SU-DHL-6 (cell line): ENCODE measurements around the gene VGLL3.

Experiments used
- H2AFZ ChIP-seq: fragments of 200-600 bp; sonication (generic); 2 replicates; pipeline ENCODE4 v1.6.1; 2014; ENCODE audit warnings: low read depth, mild to moderate bottlenecking, moderate library complexity, mixed read lengths, antibody characterized with exemption, low read length; ENCODE audit not compliant: severe bottlenecking
- H3F3A ChIP-seq: fragments of 200-600 bp; shearing (Covaris generic); 2 replicates; pipeline ENCODE4 v1.6.0; 2016; ENCODE audit warnings: antibody characterized with exemption, mild to moderate bottlenecking; ENCODE audit not compliant: insufficient read depth
- H3K27ac ChIP-seq: fragments of 200-600 bp; sonication (generic); 2 replicates; pipeline ENCODE4 v1.5.1; 2016; ENCODE audit warnings: low read depth, mild to moderate bottlenecking, low read length, moderate library complexity, mixed read lengths
- H3K27me3 ChIP-seq: fragments of 200-600 bp; sonication (generic), shearing (Covaris generic); 2 replicates; pipeline ENCODE4 v1.6.0; 2014; ENCODE audit warnings: mild to moderate bottlenecking, low read length
- H3K36me3 ChIP-seq: fragments of 200-600 bp; sonication (generic); 2 replicates; pipeline ENCODE4 v1.6.1; 2014; ENCODE audit warnings: mild to moderate bottlenecking, low read length, mixed read lengths
- H3K4me2 ChIP-seq: fragments of 300-600, 200-600 bp; shearing (Covaris generic), sonication (generic); 2 replicates; pipeline ENCODE4 v1.6.0; 2014; ENCODE audit warnings: low read length, low read depth, mild to moderate bottlenecking; ENCODE audit not compliant: poor library complexity, severe bottlenecking
- H3K4me3 ChIP-seq: fragments of 200-600 bp; sonication (generic); 2 replicates; pipeline ENCODE4 v1.5.1; 2014; ENCODE audit warnings: antibody characterized with exemption, low read length, mild to moderate bottlenecking, mixed read lengths; ENCODE audit not compliant: insufficient read depth, poor library complexity, severe bottlenecking
- H3K79me2 ChIP-seq: fragments of 200-600 bp; sonication (generic); 2 replicates; pipeline ENCODE4 v1.6.1; 2014; ENCODE audit warnings: mild to moderate bottlenecking, low read length, moderate library complexity; ENCODE audit not compliant: insufficient read depth
- H3K9ac ChIP-seq: fragments of 200-600 bp; sonication (generic); 2 replicates; pipeline ENCODE4 v1.7.0; 2014; ENCODE audit warnings: mild to moderate bottlenecking, low read length
- H3K9me2 ChIP-seq: fragments of 200-600 bp; sonication (generic); replicated peaks from 2 replicates; pipeline ENCODE4 v1.6.1; 2014; ENCODE audit warnings: low read length; ENCODE audit not compliant: insufficient read depth
- H3K9me3 ChIP-seq: fragments of 200-600 bp; sonication (generic); 2 replicates; pipeline ENCODE4 v1.6.1; 2014; ENCODE audit warnings: low read length, mixed read lengths; ENCODE audit not compliant: insufficient read depth
- H4K20me1 ChIP-seq: fragments of 200-600 bp; sonication (generic); 2 replicates; pipeline ENCODE4 v1.6.1; 2014; ENCODE audit warnings: low read depth, mild to moderate bottlenecking, antibody characterized with exemption, low read length, moderate library complexity, mixed read lengths
- CTCF ChIP-seq: fragments of 200-600 bp; sonication (generic); IDR thresholded peaks from one replicate; pipeline ENCODE4 v1.5.1; 2017; ENCODE audit warnings: antibody characterized with exemption, mild to moderate bottlenecking, low read length, moderate library complexity; ENCODE audit not compliant: insufficient read depth, poor library complexity, severe bottlenecking
- EZH2phosphoT487 ChIP-seq: fragments of 200-600 bp; sonication (generic), shearing (Covaris generic); conservative IDR thresholded peaks from 2 replicates; pipeline ENCODE4 v1.6.1; 2018; ENCODE audit warnings: mild to moderate bottlenecking, antibody characterized with exemption, low read length, moderate library complexity, mixed read lengths

The VGLL3 gene

GRCh38 chr3:86921971-86922680 is 68.8 kb downstream of the VGLL3 start:
- Histone ChIP-seq H3K9ac (no peak overlapping the region), H3K9me2 (no peaks in the 10 kb centered on the region), H2AFZ (no peak overlapping the region), H3K79me2 (no peaks in the 10 kb centered on the region), H3K27ac (no peak overlapping the region), H3K4me3 (no peak overlapping the region), H3K4me2 (no peak overlapping the region), H4K20me1 (no peaks in the 10 kb centered on the region), H3K36me3 (no peaks in the 10 kb centered on the region), H3F3A (no peaks in the 10 kb centered on the region), H3K27me3 (no peaks in the 10 kb centered on the region), H3K9me3 (no peaks in the 10 kb centered on the region)
- TF ChIP-seq CTCF (no peak), EZH2phosphoT487 (no peak)

GRCh38 chr3:86914670-86915069 is 76.3 kb downstream of the VGLL3 start:
- no peaks in the 10 kb centered on the region for H3K36me3 ChIP-seq
- H3K27ac ChIP-seq: no peak overlapping the region
- H3K4me3 ChIP-seq: no peak overlapping the region
- no peaks in the 10 kb centered on the region for H3K79me2 ChIP-seq
- H3K27me3 ChIP-seq: no peaks in the 10 kb centered on the region
- no peaks in the 10 kb centered on the region for H3F3A ChIP-seq
- no peaks in the 10 kb centered on the region for H3K9me2 ChIP-seq
- no peak overlapping the region for H3K4me2 ChIP-seq
- no peak for TF ChIP-seq CTCF
- TF ChIP-seq EZH2phosphoT487: no peak
- H2AFZ ChIP-seq: no peak overlapping the region
- no peaks in the 10 kb centered on the region for H4K20me1 ChIP-seq
- no peak overlapping the region for H3K9ac ChIP-seq
- no peaks in the 10 kb centered on the region for H3K9me3 ChIP-seq

- Histone ChIP-seq H3K27ac (no peak overlapping the region), H3K4me2 (no peak overlapping the region), H3K36me3 (no peaks in the 10 kb centered on the region), H3K79me2 (no peaks in the 10 kb centered on the region), H4K20me1 (no peaks in the 10 kb centered on the region), H3K9me3 (no peaks in the 10 kb centered on the region), H3K4me3 (no peak overlapping the region), H3K9ac (no peak overlapping the region), H3K9me2 (no peaks in the 10 kb centered on the region), H2AFZ (no peak overlapping the region), H3F3A (no peaks in the 10 kb centered on the region), H3K27me3 (no peaks in the 10 kb centered on the region)
- TF ChIP-seq EZH2phosphoT487 (no peak), CTCF (no peak)
These were observed 77.8 kb downstream of the VGLL3 start for GRCh38 chr3:86913160-86913559.
